ENCODE data around the gene CACNA1C. TPM values are rescaled to one million over a fixed set of nuclear protein-coding genes. Genes with fewer than 3 reads are reported as not detected.

CACNA1C gene
- total RNA-seq, 1 donor from 2014 or later: 11.7 TPM

DNA sequence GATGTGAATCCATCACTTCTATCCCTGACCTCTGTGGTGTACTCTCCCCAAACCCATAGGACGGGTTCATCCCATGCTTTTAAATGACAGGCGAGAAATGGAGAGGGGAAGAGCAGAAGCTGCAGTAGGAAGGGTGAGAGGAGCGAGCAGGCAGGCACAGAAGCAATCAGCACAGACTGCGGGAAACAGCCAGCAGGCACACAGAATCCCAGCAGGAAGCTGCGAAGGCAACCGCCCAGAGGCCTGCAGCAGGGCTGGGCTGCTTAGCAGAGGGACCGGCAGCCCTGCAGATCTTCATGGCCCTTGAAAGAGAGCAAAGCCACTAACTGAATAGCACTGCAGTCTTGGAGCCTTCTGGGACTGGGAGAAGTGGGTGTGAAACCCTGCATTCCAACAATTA lies 455.0 kb downstream of the CACNA1C start:
- TF ChIP-seq, protein P1, sequence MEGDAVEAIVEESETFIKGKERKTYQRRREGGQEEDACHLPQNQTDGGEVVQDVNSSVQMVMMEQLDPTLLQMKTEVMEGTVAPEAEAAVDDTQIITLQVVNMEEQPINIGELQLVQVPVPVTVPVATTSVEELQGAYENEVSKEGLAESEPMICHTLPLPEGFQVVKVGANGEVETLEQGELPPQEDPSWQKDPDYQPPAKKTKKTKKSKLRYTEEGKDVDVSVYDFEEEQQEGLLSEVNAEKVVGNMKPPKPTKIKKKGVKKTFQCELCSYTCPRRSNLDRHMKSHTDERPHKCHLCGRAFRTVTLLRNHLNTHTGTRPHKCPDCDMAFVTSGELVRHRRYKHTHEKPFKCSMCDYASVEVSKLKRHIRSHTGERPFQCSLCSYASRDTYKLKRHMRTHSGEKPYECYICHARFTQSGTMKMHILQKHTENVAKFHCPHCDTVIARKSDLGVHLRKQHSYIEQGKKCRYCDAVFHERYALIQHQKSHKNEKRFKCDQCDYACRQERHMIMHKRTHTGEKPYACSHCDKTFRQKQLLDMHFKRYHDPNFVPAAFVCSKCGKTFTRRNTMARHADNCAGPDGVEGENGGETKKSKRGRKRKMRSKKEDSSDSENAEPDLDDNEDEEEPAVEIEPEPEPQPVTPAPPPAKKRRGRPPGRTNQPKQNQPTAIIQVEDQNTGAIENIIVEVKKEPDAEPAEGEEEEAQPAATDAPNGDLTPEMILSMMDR (IDR thresholded peaks at IDR 0.05; ENCODE audit: unreplicated experiment): no peak
- no peaks in the 10 kb centered on the region for H3K9me3 Mint-ChIP-seq (ENCODE audit: low read depth)
- peaks cover 42% of the 10 kb centered on the region for H3K27me3 Mint-ChIP-seq
- H3K4me3 Mint-ChIP-seq (ENCODE audit: low read depth): no peak overlapping the region
- H3K4me1 Mint-ChIP-seq (ENCODE audit: low read depth): peaks cover 8% of the 10 kb centered on the region
- H3K36me3 Mint-ChIP-seq (ENCODE audit: insufficient read depth): no peaks in the 10 kb centered on the region
- no peak overlapping the region for H3K27ac Mint-ChIP-seq
- no peak for DNase-seq (ENCODE audit: low spot score, unreplicated experiment)

DNA sequence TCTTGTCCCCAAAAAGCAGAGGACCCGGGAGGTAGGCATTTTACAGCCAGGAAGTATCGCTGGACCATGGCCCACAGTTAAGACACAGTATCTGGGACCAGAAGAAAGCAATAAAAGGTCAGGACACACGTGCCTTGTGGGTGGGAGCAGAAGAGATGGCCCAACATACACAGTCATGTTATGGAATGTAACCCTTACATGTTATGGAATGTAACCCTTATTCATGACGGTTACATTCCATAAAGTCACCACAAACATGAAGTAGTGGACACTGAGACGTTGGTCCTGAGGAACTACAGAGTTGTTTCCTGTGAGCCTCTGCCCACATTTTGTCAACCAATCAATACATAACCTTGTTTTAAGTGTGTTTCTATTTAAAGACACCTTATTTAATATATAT lies 456.4 kb downstream of the CACNA1C start:
- no peaks in the 10 kb centered on the region for H3K9me3 Mint-ChIP-seq (ENCODE audit: low read depth)
- peaks cover 40% of the 10 kb centered on the region for H3K27me3 Mint-ChIP-seq
- TF ChIP-seq, protein P1 (IDR thresholded peaks at IDR 0.05; ENCODE audit: unreplicated experiment): no peak
- H3K4me3 Mint-ChIP-seq (ENCODE audit: low read depth): no peak overlapping the region
- H3K4me1 Mint-ChIP-seq (ENCODE audit: low read depth): no peaks in the 10 kb centered on the region
- H3K36me3 Mint-ChIP-seq (ENCODE audit: insufficient read depth): no peaks in the 10 kb centered on the region
- DNase-seq (ENCODE audit: low spot score, unreplicated experiment): no peak
- H3K27ac Mint-ChIP-seq: no peak overlapping the region

DNA sequence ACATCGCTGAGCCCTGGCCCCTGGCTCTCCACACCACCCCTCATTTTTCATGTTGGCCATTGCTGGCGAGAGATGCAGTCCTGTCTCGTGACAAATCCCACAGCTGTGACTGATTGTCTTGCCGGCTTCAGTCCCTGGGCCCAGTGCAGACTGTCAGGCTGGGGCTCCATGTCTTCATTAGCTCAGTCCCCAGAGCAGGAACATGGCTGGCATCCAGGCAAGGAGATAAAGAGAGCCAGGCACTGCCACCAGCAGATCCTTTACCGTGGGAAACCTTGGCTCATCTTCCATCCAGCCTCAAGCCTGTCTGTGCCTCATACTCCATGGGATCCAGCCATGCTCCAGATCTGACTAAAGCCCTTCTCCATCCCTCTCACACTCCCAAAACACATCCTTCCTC lies 457.3 kb downstream of the CACNA1C start:
- no peak for DNase-seq (ENCODE audit: low spot score, unreplicated experiment)
- Mint-ChIP-seq H3K9me3 (ENCODE audit: low read depth) (no peaks in the 10 kb centered on the region), H3K27ac (no peak overlapping the region), H3K27me3 (peaks cover 36% of the 10 kb centered on the region), H3K4me1 (ENCODE audit: low read depth) (no peaks in the 10 kb centered on the region), H3K36me3 (ENCODE audit: insufficient read depth) (no peaks in the 10 kb centered on the region), H3K4me3 (ENCODE audit: low read depth) (no peak overlapping the region)
- TF ChIP-seq, protein P1 (IDR thresholded peaks at IDR 0.05; ENCODE audit: unreplicated experiment): no peak

DNA sequence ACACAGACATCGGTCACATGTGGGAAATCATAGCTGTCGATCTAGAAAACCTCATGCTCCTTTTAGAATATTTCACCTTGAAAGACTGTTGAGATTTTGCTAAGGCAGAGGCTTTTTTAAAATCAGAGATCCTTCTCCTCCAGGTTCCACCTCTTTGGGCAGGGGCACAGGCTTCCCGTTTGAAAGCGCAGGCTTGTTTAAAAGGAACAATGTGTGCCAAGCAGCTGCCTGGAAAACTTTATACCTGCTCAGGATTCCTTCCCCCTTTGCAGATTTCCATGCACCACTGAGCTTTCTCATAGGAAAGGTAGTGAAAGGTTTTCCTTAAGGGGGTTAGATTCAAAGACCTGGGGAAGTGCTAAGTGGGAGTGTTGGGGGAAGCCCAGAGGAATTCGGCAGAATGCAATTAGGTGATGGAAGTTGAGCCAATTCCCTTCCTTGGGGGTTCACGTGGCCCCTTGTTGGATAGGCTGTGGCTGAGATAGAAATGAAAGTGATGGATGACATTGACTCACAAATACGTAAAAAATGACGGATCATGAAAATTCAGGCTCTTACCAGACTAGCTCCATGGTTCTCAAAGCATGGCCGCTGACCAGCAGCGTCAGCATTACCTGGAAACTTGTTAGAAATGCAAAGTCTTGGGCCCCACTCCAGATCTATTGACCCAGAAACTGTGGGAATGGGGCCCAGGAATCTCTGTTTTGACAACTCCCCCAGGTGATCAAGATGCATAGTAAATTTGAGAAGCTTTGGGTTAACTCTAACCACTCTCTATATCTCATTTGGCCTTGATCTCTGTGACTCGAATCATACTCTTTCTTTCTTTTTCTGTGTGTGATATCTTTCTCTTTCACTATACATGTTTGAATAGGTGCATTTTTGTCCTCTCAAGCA lies 460.6 kb downstream of the CACNA1C start:
- TF ChIP-seq, protein P1 (IDR thresholded peaks at IDR 0.05; ENCODE audit: unreplicated experiment): no peak
- Mint-ChIP-seq H3K4me3 (ENCODE audit: low read depth) (no peak overlapping the region), H3K36me3 (ENCODE audit: insufficient read depth) (no peaks in the 10 kb centered on the region), H3K9me3 (ENCODE audit: low read depth) (no peaks in the 10 kb centered on the region), H3K4me1 (ENCODE audit: low read depth) (no peaks in the 10 kb centered on the region), H3K27ac (no peak overlapping the region), H3K27me3 (peaks cover 30% of the 10 kb centered on the region)
- no peak for DNase-seq (ENCODE audit: low spot score, unreplicated experiment)

DNA sequence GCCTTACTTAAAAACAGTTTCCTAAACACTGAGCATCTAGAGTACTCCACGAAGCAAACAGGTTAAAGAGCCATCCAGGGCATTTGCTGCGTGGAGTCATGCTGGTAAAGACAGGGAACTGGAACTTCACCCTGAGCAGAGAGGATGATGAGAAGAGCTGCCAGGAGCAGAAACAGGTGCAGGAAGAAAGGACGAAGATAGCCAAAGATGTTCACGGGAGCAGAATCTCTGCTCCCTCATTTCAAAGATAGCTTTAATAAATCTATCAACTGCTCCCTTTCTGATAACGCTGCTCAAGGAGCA lies 461.2 kb downstream of the CACNA1C start:
- H3K9me3 Mint-ChIP-seq (ENCODE audit: low read depth): no peaks in the 10 kb centered on the region
- H3K4me1 Mint-ChIP-seq (ENCODE audit: low read depth): no peaks in the 10 kb centered on the region
- peaks cover 30% of the 10 kb centered on the region for H3K27me3 Mint-ChIP-seq

More for the DNA sequence above, 461.2 kb downstream of the CACNA1C start:
- no peak overlapping the region for H3K27ac Mint-ChIP-seq
- TF ChIP-seq, protein P1 (IDR thresholded peaks at IDR 0.05; ENCODE audit: unreplicated experiment): no peak
- no peak for DNase-seq (ENCODE audit: low spot score, unreplicated experiment)
- no peak overlapping the region for H3K4me3 Mint-ChIP-seq (ENCODE audit: low read depth)
- no peaks in the 10 kb centered on the region for H3K36me3 Mint-ChIP-seq (ENCODE audit: insufficient read depth)

All from progenitor cell of endocrine pancreas (in vitro differentiated cells).